NCI-H446 (cell line): Measurements from ENCODE around the gene STPG1.

Experiments
- DNase-seq, 2 experiments: peaks; one replicate each; lab custom pipeline; 2025; lab: John Stamatoyannopoulos, UW

Gene STPG1

DNA sequence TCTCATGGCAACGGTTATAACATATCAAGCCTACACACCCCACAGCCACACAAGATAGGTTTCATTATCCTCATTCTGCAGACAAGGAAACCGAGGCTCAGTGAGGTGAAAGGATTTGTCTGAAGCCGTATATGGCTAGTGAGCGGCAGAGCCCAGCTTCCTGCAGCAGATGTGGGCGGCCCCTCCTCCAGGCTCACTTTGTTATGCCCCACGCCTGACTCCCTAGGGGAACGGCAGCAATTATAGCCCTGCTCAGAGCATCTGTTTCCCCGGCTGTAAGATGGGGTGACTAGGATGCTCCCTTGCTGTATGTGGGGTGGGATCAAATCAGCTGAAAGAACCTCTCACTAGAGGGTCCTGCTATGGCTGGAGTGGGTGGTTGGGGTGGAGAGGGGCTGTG is 72.3 kb downstream of the STPG1 start:
- DNase-seq: no peak

DNA sequence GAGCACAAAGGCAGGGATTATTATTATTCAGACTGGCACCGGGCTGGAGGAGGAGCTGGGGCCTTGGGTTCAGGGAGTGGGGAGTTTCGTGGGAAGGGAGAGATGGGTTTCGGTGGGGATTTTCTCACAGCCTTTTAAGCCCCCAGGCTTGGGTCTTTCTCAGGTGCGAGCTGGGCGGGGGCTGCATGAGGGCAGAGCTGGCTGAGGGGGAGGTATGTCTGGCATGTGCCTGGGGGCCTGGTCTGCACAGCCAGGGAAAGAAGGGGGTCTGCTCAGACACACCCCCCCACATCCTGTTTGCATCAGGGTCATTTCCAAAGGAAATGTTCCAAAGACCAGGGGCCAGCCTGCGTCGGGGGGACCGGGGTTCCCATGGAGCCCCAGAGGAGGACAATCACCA is 72.8 kb downstream of the STPG1 start:
- no peak for DNase-seq

DNA sequence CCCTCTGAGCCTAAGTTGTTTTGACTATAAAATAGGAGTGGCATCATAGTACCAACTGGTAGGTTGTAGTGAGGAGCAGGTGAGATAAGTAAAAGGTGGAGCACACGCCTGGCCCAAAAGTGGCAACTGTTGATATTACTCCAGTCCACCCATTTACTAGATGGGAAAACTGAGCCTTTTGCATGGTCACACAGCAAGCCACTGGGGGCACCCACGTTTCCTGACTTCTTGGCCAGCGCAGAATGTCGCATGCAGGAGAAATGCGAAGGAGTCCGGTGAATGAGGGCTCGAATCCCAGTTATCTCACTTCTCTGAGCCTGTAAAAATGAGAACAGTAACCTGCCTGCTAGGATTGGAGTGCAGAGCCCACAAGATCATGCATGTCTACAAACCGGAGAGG is 73.6 kb downstream of the STPG1 start:
- no peak for DNase-seq

DNA sequence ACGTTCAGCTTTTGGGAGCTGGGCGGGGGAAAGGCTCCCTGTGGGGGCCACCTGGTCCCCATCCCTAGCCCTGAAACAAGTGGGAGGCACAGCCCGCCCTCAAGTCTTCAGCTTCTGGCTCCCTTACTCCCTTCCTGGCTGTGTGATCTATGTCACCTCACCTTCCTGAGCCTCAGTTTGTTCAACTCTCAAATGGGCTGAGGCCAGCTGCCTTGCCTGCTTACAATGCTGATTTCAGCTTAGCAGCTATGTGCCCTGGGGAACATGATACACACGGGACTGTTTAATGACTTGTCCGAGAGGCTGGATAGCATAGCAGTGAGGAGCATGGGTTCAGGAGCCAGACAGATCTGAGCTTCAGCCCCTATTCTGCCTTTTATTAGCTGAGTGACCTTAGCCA is 75.1 kb downstream of the STPG1 start:
- DNase-seq: no peak

DNA sequence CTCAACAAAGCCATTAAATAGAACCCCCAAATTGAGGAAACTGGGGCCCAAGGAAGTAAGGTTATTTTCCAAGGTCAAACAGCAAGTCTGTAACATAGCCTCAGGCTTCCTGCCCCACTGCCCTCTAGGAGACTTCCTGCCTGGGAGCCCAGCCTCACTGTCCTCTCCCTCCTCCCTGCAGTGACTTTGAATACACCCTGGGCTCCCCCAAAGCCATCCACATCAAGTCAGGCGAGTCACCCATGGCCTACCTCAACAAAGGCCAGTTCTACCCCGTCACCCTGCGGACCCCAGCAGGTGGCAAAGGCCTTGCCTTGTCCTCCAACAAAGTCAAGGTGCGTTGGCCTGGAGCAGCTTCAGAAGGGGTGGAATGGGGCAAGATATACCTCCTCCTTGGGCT is 76.1 kb downstream of the STPG1 start:
- DNase-seq: no peak

DNA sequence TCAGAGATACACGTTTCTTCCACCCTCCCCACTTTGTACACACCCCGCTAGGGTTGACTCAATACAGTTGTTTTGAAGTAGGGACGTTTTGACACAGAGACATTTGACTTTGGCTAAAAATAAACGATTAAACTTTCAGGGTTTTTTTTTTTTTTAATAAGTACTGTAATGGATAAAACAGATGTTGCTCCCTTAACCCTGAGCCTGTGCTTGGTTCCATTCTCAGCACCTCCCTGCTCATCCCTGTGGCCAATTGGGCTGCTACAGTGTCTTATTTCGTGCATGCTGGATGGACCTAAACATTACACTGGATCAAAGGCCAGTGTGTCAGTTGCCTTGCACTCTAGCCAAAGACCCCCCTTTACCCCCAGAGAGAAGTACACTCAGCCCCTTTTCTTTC is 77.5 kb downstream of the STPG1 start:
- no peak for DNase-seq

DNA sequence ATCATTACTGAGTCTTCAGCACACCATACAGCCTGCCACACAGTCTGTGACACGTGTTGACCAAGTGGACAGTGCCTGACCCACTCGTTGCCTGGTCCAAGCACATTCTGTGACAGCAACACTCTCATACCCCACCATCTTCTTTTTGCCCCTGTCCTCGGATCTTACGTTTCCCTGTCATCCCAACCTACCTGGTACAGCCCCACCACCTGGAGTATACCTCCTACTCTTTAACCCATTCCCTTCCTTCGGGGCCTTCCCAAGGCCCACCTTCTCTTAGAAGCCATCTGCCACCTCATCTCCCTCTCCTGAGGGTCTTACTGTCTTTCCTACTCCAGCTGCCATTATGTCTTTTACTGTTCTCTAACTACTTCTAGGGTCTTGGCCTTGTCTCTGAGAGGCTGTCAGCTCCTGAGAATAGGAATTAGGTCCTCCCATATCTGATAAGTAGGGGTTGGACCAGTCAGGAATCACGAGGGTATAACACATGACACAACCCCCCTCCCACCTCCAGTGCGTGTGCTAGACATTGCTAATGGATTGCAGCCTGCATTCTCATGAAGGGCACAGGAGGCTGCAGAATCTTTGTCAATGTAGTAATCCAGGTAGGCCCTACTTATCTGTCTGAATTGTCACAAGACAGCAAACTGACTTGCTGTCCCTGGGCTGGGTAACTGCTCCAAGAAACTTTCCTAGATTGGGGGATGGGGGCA is 81.5 kb downstream of the STPG1 start:
- no peak for DNase-seq

DNA sequence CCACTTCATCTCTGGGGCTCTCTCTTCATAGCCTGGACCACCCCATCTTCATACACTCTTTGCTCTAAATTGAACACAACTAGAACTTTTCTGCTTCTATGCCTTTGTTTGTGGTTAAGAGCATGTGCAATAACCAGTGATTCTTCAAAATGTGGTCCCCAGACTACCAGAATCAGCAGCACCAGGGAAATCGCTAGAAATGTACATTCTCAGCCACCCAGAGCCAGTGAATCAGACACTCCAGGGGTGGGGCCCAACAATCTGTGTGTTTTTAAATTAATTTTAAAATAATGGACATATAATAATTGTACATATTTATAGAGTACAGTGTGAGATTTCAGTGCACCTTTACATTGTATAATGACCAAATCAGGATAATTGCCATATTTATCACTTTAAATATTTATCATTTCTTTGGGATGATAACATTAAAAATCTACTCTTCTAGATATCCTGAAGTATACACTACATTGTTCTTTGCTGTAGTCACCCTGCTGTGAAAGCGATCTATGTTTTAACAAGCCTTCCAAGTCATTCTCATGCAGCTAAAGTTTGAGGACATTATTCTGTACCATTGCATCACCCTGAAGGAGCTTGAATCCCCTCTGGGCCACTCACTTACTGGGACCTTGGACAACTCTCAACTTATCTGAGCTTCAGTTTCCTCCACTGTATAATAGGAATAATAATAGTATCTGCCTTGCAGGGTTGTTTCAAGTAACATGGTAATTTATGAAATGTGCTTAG is 83.6 kb downstream of the STPG1 start:
- DNase-seq: no peak

DNA sequence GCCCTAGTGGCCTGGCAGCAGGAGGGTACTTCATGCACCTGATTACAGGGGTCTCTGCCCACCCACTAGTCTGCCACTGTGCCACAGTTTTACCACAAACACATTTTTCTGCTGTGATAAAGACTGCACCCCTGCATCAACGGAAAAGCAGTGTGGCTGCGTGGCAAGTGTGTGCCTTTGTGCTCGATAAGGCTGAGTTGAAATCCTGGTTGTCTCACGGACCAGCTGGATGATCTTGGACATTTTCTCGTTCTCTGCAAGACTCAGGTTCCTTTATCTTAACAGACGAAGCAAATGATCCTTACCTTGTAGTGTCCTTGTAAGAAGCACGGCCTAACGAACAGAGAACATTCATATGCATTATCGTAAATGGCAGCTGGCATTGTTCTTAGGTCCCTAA is 84.3 kb downstream of the STPG1 start:
- DNase-seq: no peak

DNA sequence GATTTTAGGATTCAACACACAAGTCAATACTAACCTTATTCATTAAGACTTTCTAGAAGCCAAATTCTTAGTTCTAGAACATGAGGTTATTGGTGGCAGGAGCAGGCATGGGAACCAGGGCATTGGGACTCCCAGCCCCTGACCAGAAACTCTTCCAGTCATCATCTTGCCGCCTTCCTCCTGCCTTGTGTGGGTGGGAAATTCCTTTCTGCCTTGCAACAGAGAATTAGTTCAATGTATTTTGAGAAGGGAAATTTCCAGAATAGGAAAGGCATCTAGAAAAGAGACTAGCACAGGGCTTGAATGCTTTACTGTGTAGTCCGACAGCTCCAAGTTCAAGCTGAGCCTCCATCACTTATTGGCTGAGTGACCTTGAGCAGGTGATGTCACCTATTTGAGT is 85.7 kb downstream of the STPG1 start:
- no peak for DNase-seq

DNA sequence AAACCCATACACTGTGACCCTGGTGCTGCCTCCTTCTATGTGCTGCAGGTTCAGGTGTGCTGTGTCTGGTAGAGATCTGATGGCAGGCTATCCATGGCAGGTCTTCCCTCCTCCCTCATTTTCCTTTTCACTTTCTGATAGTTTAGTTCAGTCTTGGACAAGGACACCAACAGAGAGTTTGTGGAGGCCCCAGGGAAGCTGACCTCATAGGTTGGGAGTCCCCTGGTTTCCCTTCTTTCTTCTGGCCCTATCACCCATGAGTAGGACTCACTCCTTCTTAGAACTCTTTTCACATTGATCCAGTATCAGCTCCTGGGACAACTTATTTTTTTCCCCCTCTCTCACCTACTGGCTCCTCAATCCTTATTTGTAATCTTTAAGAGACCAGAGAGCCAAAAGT is 86.1 kb downstream of the STPG1 start:
- no peak for DNase-seq

DNA sequence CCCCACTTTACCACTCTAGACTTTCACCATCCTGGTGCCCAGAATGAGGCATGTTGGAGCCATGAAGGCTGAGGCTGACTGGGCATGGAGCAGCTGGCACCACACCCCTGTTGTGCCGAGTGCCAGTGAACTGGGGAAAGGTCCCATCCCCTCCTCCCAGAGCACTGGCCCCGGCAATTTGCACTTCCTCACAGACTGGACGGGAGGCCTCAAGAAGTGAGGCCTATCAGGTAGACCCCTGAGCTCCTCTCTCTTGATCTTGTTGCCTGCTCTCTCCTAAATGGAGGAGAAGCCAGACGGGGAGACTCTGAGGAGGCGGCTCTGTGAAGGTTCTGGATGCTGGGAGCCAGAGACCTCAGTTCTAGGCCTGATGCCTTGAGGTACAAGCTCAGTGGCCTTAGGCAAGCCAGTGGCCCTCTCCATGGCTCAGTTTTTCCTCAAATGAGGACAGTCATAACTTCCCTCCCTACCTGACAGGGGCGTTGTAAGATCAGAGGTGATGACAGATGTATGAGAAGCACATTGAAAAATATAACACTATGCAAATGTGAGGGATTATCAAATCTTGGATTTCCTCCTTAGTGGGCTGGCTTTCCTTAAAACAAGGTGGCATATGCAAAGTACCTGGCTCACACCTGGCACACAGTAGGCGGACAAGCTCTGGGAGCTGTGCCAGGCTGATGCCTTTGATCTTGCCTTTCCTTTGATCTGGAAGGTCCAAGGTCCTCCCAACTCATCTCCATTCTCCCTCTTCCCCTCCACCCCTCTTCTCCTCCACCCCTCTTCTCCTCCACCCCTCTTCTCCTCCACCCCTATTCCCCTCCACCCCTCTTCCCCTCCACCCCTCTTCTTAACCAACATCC is 87.8 kb downstream of the STPG1 start:
- DNase-seq: no peak

DNA sequence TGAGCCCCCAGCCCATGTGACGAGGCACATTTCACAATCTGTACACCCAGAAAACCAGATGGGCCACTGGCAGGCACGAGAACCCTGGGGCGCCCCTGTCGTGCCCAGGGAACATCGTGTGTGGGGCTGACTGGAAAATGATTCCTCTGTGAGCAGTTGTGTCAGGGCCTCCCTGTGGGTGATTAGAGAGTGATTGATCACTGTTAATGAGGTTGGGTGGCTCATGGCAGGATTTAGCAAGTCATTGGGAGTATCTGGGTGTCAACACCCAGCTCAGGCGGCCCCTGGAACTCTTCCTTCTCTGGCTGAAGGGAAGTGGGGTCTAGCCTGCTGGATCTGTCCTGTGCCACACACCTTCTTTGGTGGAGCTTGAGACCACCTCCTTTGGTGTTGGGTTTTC is 88.7 kb downstream of the STPG1 start:
- no peak for DNase-seq

DNA sequence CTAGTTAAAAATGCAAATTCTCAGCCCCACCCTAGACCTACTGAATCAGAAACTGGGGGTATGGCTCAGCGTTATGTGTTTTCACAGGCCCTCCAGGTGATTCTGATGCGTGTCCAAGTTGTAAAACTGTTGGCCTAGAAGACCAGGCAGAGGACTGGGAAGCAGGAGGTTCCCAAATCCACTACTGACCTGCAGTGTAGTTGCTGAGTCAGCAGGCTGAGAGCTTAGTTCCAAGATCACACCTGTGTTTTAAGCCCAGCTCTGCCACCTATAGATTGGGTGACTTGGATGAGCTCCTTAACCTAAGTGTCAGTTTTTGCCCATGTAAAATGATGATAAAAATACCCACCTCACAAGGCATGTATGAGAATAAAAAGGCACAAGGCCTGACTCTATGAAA is 90.3 kb downstream of the STPG1 start:
- no peak for DNase-seq

DNA sequence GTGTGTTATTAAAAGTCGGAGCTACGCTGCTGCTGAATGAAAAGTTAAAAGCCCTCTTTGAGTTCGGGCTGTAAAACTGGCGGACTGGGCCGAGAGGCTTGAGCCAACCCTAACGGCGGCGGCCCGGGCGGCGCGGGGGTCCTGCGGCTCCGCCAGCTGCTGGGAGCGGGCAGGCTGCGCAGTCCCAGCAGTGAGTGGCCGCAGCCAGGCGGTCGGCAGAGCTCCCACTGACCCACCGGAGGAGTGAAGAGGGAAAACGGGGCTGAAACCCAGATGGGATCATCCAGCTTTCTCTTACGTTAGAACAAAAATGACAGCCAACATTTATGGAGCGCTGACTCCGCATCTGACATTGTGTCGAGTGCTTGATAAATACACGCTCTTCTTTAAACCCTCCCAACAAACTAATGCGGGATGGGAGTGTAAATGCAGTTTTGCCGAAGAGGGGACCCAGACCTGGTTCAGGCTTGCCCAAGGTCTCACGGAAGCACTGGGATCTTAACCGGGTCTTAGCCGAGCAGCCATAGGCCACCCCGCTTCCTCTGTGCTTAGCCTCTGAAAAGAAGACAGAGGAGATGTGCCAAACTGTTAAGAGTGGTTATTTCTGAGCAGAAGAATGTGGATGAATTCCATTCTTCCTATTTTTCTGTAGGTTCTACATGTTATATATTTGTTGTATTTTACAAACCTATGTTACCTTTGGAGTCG is 91.0 kb downstream of the STPG1 start:
- DNase-seq: no peak

DNA sequence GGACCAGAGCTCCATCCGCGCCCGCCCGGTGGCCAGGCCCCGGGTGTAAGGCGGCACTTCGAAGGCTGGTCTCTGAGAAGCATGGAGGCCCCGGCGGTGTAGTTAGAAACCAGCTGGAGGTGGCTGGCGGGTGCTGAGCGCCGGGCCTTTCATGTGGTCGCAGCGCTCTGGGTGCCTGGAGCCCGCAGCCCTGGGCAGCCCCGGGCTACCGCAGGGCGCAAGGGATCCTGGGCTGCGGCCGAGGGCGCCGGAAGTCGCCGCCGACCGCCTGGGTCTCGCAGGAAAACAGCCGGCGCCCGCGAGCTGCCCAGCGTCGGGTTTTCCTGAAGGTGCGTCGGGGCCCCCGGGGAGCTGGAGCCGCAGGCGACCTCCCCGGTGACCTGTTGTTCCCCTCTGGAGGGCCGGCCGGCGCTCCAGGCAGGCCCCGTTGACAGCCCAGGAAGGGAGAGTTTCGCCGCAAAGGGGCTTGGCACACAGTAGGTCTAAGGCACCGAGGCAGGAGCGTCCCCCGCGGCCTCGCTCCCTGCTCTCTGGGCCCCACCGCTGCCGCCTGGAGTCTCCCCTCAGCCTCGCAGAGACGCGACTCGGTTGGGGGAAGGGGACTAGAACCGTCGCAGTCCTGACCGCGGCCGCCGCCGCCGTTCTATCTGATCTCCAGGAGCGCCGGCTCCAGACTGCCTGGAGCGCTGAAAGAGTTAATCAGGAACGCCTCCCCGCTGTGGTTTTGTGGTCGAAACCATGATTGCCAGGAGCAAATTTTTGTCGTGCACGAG is 91.7 kb downstream of the STPG1 start:
- no peak for DNase-seq

DNA sequence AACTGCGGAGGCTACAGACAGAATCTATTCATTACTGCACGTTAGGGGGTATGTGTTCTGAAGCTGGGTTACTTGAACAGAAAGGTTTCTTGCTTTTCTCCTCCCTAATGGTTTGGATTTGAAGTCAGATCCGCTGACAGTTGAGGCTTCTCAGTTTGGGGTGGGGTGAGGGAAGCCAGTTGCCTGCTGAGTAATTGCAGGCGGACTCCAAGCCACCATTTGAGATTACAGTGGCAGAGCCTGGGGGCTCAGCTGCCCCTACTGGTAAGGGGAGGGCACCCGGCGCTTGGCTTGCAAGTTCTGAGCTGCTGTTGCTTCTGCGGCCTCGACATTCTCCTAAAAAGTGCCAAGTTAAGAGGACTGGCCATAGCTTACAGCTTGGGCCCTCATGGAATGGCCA is 92.5 kb downstream of the STPG1 start:
- no peak for DNase-seq

DNA sequence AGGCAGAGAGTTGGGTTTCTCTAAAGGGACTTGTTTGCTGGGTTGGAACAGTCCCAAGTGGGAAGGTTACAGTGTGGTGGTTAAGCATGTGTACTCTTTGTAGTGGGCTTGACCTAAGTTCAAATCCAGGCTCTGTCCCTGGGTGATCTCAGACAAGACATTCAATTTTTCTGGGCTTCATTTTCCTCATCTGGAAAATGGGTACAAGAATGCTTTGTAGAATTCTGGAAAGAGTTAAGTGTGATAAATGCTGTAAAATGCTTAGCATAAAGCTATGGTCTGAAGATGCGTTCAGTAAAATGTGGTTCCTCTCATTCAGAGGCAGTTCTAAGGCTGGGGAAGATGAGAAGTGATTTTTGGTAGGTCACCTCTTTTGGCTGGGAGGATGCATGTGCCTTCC is 93.6 kb downstream of the STPG1 start:
- no peak for DNase-seq

DNA sequence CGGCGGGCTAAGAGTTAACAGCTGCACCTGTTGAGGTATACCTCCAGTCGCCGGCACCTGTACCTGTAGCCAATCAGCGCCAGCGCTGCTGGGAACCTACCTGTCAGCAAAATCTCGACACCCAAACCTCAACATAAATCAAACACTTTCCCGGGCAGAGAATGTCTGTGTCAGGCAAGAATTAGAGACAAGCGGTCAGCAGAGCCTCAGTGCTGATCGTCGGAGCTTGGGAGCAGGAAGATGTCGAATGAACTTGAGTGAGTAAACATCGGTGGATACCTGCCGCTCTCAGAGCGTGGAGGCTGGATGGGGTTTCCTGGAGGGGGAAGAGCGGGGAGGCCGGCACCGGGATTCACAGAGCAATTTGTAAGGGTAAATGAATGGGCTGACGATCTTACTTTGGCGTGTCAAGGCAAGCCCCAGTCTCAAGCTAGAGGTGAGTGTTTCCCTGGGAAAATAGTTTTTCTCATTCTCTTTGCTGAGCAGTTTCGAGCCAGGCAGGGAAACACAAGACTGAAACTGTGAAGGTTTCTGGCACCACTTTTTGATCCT is 94.2 kb downstream of the STPG1 start, which contains the start of gene GRHL3:
TSS of gene GRHL3 (plus strand) at position 46 of the 552 bp plus-strand sequence. CDS start at position 241, 195 bp downstream.
- DNase-seq: no peak

DNA sequence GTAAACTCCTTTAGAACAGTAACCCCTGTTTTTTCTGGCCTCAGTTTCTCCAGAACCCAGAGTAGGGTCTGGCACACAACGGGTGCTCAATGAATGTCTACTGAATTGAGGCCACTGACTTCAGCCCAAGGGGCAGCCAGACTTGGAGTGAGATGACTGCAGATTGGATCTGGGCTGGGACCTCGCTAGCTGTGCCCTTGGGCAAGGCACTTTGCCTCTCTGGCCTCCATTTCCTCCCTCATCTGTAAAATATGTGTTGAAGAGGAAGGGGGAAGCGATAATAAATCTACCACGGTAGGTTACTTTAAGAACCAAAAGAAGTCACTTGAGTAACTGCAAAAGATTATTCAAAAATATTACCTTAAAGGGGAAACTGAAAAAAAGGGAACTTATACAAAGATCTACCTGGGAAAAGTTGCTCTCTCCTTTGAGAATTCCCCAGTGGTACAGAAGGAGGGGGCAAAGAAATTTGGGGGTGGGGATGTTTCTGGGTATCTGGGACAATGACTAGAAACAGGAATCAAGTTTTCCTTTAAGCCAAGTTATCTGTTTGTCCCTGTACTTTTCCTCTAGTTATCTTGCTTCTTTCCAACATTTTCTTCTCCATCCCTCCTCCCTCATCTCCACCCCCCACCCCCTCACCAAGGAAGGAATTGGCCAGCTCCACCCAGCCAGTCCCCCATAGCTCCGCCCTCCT is 94.8 kb downstream of the STPG1 start:
- no peak for DNase-seq
